ENCODE results near the gene NAGPA. TPM values are rescaled to one million over a fixed set of nuclear protein-coding genes. Genes with fewer than 3 reads are reported as not detected.

Gene NAGPA
- total and polyA plus RNA-seq, 2 experiments from 2014 or later: 6.3 to 20.7 TPM

DNA sequence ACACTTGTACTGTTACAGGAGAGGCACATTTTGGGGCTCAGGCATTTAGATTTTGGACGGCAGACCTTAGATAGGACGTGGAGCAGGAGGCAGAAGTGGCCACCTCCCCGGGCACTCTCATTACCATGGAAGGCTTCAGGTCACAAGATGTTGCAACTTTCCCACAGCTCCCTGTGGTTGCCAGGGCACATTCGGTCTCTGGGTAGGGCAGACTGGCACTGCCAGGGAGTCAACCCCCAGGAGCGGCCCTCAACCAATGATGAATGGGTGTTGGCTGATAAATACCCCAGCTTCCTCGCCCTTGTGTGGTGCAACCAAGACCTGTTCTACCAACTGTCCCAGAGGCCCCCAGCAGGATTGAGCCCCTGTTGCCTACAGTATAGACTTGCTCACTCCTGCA is 11.2 kb downstream of the NAGPA start:
- H4K20me1 ChIP-seq (replicated peaks; ENCODE audit: insufficient read depth): no peaks in the 10 kb centered on the region
- no peak overlapping the region for H3K4me2 ChIP-seq
- Mint-ChIP-seq H3K27ac (no peak overlapping the region), H3K4me1 (peaks cover 8% of the 10 kb centered on the region; the same call in 1 of the 3 replicates), H3K9me3 (no peaks in the 10 kb centered on the region), H3K36me3 (ENCODE audit: low read depth) (no peaks in the 10 kb centered on the region), H3K4me3 (no peak overlapping the region), H3K27me3 (ENCODE audit: insufficient read depth, low read depth, poor library complexity) (no peaks in the 10 kb centered on the region)
- H3K9me2 ChIP-seq (ENCODE audit: insufficient read depth): no peaks in the 10 kb centered on the region
- H3K27me3 ChIP-seq (ENCODE audit: insufficient read depth): no peaks in the 10 kb centered on the region
- no peaks in the 10 kb centered on the region for H3K36me3 ChIP-seq (ENCODE audit: insufficient read depth)
- H3K27ac ChIP-seq (ENCODE audit: low read depth): no peak overlapping the region
- H3F3A ChIP-seq (replicated peaks; ENCODE audit: low read depth): no peaks in the 10 kb centered on the region
- H3K79me2 ChIP-seq (replicated peaks; ENCODE audit: insufficient read depth): no peaks in the 10 kb centered on the region
- no peak for DNase-seq (ENCODE audit: low spot score)
- H2AFZ ChIP-seq: no peak overlapping the region
- no peak for TF ChIP-seq EZH2 (IDR thresholded peaks at IDR 0.05; ENCODE audit: low read depth, unreplicated experiment)
- no peak for TF ChIP-seq CREB1 (CRISPR knock-in tag; IDR thresholded peaks at IDR 0.05; ENCODE audit: low read depth)
- no peak for TF ChIP-seq EZH2phosphoT487 (IDR thresholded peaks at IDR 0.05; ENCODE audit: unreplicated experiment)
- TF ChIP-seq JUNB (IDR thresholded peaks at IDR 0.05; ENCODE audit: unreplicated experiment): no peak
- TF ChIP-seq ZNF331 (CRISPR knock-in tag; IDR thresholded peaks at IDR 0.05; ENCODE audit: low read depth): no peak
- TF ChIP-seq, protein P1, sequence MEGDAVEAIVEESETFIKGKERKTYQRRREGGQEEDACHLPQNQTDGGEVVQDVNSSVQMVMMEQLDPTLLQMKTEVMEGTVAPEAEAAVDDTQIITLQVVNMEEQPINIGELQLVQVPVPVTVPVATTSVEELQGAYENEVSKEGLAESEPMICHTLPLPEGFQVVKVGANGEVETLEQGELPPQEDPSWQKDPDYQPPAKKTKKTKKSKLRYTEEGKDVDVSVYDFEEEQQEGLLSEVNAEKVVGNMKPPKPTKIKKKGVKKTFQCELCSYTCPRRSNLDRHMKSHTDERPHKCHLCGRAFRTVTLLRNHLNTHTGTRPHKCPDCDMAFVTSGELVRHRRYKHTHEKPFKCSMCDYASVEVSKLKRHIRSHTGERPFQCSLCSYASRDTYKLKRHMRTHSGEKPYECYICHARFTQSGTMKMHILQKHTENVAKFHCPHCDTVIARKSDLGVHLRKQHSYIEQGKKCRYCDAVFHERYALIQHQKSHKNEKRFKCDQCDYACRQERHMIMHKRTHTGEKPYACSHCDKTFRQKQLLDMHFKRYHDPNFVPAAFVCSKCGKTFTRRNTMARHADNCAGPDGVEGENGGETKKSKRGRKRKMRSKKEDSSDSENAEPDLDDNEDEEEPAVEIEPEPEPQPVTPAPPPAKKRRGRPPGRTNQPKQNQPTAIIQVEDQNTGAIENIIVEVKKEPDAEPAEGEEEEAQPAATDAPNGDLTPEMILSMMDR (conservative IDR thresholded peaks at IDR 0.05; ENCODE audit: low read depth in 2 of 2): no peak
- no peaks in the 10 kb centered on the region for H3K4me1 ChIP-seq (ENCODE audit: insufficient read depth)
- ATAC-seq: no peak
- no peak overlapping the region for H3K4me3 ChIP-seq

DNA sequence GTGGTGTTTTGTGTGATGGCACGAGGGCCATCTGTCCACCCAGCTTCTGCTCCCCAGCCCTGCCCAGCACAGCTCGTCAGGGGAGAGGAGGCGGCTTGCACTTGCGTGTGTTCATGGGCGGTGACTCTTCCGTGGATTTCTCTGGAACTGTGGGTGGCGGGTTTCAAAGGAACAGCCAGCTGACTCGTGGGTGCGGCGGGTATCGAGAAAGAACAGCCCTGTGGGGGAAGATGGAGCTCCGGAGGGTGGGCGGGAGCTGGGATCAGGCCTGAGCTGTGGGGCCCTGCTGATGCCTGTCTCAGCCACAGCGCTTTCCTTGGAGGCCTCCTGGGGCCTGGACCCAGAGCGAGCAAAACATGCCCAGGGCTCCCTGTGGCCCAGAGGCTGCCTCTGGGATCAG is 13.2 kb downstream of the NAGPA start:
- Histone ChIP-seq H3K27me3 (ENCODE audit: insufficient read depth) (no peaks in the 10 kb centered on the region), H3K4me2 (no peak overlapping the region), H3K27ac (ENCODE audit: low read depth) (no peak overlapping the region), H3K9me2 (ENCODE audit: insufficient read depth) (no peaks in the 10 kb centered on the region), H3K4me1 (ENCODE audit: insufficient read depth) (no peaks in the 10 kb centered on the region), H3K36me3 (ENCODE audit: insufficient read depth) (no peaks in the 10 kb centered on the region), H3K79me2 (replicated peaks; ENCODE audit: insufficient read depth) (no peaks in the 10 kb centered on the region), H2AFZ (no peak overlapping the region), H4K20me1 (replicated peaks; ENCODE audit: insufficient read depth) (no peaks in the 10 kb centered on the region), H3F3A (replicated peaks; ENCODE audit: low read depth) (no peaks in the 10 kb centered on the region), H3K4me3 (no peak overlapping the region)
- Mint-ChIP-seq H3K36me3 (ENCODE audit: low read depth) (no peaks in the 10 kb centered on the region), H3K4me3 (no peak overlapping the region), H3K27me3 (ENCODE audit: insufficient read depth, low read depth, poor library complexity) (no peaks in the 10 kb centered on the region), H3K4me1 (peaks cover 8% of the 10 kb centered on the region; the same call in 1 of the 3 replicates), H3K27ac (no peak overlapping the region), H3K9me3 (no peaks in the 10 kb centered on the region)
- no peak for DNase-seq (ENCODE audit: low spot score)
- TF ChIP-seq, protein P2, sequence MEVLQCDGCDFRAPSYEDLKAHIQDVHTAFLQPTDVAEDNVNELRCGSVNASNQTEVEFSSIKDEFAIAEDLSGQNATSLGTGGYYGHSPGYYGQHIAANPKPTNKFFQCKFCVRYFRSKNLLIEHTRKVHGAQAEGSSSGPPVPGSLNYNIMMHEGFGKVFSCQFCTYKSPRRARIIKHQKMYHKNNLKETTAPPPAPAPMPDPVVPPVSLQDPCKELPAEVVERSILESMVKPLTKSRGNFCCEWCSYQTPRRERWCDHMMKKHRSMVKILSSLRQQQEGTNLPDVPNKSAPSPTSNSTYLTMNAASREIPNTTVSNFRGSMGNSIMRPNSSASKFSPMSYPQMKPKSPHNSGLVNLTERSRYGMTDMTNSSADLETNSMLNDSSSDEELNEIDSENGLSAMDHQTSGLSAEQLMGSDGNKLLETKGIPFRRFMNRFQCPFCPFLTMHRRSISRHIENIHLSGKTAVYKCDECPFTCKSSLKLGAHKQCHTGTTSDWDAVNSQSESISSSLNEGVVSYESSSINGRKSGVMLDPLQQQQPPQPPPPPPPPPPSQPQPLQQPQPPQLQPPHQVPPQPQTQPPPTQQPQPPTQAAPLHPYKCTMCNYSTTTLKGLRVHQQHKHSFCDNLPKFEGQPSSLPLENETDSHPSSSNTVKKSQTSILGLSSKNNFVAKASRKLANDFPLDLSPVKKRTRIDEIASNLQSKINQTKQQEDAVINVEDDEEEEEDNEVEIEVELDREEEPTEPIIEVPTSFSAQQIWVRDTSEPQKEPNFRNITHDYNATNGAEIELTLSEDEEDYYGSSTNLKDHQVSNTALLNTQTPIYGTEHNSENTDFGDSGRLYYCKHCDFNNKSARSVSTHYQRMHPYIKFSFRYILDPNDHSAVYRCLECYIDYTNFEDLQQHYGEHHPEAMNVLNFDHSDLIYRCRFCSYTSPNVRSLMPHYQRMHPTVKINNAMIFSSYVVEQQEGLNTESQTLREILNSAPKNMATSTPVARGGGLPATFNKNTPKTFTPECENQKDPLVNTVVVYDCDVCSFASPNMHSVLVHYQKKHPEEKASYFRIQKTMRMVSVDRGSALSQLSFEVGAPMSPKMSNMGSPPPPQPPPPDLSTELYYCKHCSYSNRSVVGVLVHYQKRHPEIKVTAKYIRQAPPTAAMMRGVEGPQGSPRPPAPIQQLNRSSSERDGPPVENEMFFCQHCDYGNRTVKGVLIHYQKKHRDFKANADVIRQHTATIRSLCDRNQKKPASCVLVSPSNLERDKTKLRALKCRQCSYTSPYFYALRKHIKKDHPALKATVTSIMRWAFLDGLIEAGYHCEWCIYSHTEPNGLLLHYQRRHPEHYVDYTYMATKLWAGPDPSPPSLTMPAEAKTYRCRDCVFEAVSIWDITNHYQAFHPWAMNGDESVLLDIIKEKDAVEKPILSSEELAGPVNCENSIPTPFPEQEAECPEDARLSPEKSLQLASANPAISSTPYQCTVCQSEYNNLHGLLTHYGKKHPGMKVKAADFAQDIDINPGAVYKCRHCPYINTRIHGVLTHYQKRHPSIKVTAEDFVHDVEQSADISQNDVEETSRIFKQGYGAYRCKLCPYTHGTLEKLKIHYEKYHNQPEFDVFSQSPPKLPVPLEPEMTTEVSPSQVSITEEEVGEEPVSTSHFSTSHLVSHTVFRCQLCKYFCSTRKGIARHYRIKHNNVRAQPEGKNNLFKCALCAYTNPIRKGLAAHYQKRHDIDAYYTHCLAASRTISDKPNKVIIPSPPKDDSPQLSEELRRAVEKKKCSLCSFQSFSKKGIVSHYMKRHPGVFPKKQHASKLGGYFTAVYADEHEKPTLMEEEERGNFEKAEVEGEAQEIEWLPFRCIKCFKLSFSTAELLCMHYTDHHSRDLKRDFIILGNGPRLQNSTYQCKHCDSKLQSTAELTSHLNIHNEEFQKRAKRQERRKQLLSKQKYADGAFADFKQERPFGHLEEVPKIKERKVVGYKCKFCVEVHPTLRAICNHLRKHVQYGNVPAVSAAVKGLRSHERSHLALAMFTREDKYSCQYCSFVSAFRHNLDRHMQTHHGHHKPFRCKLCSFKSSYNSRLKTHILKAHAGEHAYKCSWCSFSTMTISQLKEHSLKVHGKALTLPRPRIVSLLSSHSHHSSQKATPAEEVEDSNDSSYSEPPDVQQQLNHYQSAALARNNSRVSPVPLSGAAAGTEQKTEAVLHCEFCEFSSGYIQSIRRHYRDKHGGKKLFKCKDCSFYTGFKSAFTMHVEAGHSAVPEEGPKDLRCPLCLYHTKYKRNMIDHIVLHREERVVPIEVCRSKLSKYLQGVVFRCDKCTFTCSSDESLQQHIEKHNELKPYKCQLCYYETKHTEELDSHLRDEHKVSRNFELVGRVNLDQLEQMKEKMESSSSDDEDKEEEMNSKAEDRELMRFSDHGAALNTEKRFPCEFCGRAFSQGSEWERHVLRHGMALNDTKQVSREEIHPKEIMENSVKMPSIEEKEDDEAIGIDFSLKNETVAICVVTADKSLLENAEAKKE (CRISPR knock-in tag; IDR thresholded peaks at IDR 0.05): no peak
- no peak for TF ChIP-seq EZH2 (IDR thresholded peaks at IDR 0.05; ENCODE audit: low read depth, unreplicated experiment)
- no peak for TF ChIP-seq POLR2AphosphoS5 (IDR thresholded peaks at IDR 0.05; ENCODE audit: low read depth)
- TF ChIP-seq ZNF331 (CRISPR knock-in tag; IDR thresholded peaks at IDR 0.05; ENCODE audit: low read depth): no peak
- TF ChIP-seq ZNF114 (CRISPR knock-in tag; IDR thresholded peaks at IDR 0.05): no peak
- peak; percentile 12 for ATAC-seq
